GM04504 (cell line): ENCODE measurements around the gene CLIC2.
"Not testable (repeated sequence)": the region's sequence is repeated elsewhere in the genome, so short reads cannot be mapped to it uniquely, and the experiment has no call there.

ENCODE experiments used
- DNase-seq: peaks from one replicate; pipeline ENCODE4 v3.0.0-alpha.2; 2012; ENCODE audit warnings: low read depth

The CLIC2 gene

DNA sequence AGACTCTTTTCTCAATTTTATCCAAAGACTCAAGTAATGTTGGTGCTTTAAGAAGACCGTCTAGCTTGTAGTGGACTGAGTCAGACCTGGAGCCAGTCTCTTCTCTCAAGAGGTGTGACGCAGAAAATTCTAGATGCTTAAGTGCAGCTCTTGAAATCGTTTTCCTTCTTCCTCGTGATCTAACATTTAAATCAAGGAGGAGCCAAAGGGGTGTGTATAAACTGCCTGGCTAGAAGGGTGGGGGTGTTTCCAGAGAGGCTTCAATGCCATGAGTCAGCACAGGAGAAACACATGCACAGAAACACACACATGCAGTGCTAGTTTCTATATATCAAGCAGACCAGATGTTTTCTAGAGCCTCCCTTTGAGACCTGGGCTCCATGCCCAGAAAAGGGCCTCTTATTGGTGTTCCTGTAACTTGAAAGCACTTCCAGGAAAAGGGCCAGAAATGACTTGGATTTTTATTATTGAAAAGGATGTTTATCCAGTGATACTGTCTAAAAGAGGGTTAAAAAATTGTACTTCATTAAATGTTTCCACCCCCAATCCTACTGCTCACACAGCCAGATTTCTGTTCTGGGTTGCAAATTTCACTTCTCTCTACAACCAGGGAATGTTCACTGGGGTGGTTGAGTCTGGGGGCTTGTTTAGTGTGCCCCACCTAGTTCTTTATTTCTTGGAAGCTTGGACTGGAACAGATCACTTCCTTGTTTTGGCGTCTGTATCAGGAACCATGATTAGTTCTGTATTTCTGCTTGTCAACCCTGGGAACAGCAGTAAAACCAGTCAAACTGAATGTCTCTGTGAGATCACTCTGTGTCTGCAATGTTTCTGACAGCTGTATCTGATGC is at the start of gene CLIC2:
Gene CLIC2, minus strand, starts transcription at position 129 of the 851 bp plus-strand sequence. CDS start 187 bp downstream, outside the sequence.
- peak; percentile 53 for DNase-seq

DNA sequence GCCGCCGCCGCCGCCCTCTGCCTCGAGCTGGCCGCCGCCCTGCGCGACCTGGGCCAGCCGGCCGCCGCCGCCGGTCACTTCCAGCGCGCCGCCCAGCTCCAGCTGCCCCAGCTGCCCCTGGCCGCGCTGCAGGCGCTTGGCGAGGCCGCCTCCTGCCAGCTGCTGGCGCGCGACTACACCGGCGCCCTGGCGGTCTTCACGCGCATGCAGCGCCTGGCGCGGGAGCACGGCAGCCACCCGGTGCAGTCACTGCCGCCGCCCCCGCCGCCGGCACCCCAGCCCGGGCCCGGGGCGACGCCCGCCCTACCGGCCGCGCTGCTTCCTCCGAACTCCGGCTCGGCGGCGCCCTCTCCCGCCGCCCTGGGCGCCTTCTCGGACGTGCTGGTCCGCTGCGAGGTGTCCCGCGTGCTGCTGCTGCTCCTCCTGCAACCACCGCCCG is 48.1 kb upstream of the CLIC2 start:
- not testable (repeated sequence) for DNase-seq

DNA sequence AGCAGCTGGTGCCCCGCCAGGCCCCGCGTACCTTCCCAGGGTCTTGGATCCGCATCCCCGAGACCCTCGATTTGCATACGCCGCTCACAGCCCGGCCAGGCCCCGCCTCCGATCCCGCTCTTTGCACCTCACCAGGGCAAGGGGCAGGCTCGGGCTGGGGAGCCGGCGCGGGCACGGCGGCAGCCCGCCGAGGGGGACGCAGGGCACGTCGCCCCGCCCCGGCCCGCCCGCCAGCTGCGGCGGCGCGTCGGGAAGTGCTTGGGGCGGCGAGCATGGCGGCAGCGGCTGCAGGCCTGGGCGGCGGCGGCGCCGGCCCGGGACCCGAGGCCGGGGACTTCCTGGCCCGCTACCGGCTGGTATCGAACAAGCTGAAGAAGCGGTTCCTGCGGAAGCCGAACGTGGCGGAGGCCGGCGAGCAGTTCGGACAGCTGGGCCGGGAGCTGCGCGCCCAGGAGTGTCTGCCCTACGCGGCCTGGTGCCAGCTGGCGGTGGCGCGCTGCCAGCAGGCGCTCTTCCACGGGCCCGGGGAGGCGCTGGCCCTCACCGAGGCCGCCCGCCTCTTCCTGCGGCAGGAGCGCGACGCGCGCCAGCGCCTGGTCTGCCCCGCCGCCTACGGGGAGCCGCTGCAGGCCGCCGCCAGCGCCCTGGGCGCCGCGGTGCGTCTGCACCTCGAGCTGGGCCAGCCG is 47.6 kb upstream of the CLIC2 start, which contains the start of gene F8A2:
Gene F8A2, plus strand, starts transcription at position 253 of the 686 bp plus-strand sequence. Its CDS starts 20 bp downstream, at position 273.
- not testable (repeated sequence) for DNase-seq

DNA sequence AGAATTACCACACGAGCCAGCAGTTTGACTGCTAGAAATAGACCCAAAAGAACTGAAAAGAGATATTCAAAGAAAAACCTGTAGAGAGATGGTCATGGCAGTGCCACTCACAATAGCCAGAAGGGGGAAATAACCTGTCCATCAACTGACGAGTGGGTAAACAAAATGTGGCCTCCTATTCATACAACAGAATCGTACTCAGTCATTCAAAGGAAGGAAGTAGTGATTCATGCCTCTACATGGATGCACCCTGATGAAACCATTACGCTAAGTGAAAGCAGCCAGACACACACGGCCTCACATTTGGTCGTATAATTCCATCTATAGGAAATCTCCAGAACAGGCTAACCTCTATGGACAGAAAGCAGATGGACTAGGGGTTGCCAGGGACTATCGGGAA is 45.4 kb upstream of the CLIC2 start:
- DNase-seq, result not testable (repeated sequence)

DNA sequence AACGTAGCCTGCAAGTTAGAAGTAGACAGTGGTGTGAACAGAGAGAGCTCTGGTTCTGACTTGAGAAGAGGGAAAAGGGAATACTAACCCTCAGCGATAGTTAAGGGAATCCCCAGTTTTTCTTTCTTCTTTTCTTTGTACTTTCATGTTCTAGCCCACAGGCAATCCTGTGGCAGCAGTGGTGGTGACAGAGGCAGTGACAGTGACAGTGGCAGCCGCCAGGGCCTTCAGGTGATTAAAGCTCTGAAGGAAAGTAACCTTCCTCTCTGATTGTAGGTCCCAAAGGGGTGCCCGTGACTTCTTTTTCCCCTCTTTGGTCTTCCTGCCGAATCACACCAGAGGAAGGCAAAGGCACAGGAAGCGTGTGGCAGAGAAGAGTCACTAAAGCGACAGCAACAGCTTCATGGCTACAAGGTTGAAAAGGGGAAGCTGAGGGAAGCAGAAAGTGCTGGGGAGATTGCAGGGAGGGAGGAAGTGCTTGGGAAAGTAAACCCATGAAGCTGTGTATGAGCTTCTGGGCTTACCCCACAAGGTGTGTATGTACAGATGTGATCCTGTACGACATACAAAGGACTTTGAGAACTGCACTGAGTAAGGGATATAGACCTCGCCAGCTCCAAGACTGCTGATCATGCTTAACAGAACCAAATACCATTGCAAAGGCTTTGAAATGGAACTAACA is 39.5 kb upstream of the CLIC2 start:
- DNase-seq, result not testable (repeated sequence)

DNA sequence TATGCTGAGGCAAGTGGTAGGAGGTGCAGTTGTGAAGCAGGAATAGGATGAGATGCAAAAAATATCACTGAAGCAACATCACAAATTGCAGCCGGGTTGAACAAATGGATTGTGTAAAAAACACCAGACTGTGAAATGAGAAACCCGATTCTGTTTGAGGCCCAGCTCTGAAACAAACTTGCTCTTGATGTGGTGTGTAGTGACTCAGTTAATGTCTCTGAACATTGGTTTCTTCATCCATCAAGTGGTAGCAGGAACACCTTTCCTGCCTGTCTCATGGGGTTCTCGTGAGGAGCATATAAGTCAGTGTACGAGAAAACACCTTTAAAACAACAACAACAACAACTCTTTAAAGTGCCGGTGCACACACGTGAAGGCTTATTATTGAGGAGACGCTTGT is 29.3 kb upstream of the CLIC2 start:
- DNase-seq, result not testable (repeated sequence)

DNA sequence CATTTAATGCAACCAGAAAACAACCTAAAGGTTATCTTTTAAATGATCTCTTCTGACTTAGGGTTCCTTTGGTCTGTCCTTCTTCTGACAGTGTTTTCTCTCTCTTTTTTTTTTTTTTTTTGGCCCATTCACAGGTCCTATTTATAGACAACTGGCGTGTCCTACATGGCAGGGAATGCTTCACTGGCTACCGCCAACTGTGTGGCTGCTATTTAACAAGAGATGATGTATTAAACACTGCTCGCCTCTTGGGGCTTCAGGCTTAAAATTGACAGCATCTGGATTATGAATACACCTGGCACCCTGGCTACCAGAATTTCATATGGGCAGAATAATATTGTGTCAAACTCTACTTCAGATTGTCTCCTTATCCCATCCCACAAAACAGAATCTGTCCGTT is 15.0 kb upstream of the CLIC2 start:
- not testable (repeated sequence) for DNase-seq

DNA sequence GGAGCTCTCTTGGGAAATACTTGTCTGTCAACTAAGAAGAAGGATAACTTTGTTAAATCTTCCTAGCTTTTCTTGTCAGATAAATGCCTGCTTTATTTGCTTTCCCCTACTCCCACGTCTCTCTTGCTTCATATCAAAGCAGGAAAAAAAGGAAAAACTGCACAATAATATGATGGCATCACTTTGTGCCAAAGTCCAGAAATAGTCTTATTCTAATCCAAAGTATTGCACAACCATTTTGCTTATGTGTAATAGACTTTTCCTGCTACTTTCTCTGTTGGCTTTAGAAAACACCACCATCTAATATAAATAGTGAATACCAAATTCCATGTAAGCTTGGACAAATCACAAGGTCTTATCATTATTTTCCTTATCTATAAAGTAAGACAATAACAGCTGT is 11.3 kb upstream of the CLIC2 start:
- not testable (repeated sequence) for DNase-seq

DNA sequence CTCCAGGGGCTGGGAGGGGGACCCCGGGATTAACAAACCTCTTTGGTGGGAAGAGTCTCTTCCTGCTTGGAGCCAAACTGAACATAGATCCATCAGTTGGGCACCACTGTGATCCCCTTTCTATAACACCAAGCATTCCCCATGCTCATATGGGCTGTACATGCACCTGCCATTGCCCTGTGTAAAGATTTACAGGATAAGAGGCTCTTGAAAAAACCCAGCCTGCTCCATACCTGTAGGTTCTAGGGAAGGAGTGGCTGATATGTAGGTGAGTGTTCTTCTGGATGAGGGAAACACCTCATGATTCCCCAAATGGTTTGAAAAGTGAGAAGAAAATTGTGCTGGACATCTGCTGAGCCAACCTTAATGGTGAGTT is 911 bp upstream of the CLIC2 start:
- not testable (repeated sequence) for DNase-seq

DNA sequence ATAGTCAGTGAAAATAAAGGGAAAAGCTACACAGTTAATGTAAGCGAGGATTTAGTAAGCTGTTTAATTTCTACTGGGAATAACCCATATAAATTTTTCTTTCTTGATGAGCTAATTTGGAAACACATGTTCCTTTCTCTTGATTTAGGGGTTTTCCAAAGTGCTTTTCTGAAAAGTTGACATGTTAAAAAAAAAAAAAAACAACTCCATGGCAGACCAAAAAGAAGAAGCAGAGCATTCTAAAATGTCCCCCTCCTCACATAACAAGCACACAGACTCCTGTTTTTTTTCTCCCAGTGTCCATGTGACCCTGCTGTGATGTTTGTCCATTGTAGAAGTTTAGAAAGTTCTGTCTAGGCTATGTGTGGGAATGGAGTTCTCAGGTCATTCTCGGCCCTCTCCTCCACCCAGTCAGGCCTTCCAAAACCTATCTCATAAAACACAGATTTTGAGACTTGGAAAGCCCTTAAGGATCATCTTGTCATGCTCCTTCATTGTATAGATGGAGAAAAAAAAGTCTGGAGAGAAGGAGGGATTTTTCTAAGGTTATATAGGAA is 792 bp downstream of the CLIC2 start:
- no peak for DNase-seq

DNA sequence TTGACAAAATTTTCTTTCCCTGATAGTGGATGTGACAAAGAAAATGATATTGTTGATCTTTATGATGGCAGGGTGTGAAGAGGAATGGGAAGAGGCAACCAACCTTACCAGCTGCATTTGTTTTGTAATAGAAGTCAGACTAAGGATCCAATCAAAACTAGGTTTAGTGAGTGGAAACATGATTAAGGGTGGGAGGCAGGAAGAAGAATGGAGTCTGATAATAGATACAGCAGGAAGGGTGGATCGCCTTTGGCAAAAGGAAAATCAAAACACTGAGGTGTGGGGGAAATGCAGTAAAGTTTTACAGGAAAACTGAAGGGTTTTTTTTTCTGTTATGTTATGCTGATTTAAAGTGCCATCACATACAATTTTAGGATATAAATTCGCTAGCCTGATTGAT is 3.4 kb downstream of the CLIC2 start:
- DNase-seq, result no peak

DNA sequence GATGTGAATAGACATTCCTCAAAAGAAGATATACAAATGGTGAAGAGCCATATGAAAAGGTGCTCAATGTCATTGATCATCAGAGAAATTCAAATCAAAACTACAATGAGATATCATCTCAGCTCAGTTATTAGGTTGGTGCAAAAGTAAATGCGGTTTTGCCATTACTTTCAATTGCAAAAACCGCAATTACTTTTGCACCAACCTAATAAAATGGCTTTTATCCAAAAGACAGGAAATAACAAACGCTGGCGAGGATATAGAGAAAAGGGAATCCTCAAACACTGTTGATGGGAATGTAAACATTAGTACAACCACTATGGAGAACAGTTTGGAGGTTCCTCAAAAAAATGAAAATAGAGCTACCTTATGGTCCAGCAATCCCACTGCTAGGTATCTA is 5.1 kb downstream of the CLIC2 start:
- DNase-seq, result no peak

DNA sequence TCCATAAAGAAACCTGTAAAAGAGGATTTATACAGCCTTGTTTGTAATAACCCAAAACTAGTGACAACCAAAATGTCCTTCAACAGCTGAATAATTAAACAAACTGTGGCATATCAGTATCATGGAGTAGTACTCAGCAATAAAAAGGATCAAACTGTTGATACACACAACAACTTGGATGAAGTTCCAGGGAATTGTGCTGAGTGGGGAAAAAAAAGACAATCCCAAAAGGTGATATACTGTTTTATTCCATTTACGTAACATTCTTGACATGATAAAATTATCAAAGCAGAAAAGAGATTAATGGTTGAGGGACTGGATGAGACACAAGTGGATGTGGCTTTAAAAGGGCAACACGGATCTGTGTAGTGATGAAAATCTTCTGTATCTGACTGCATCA is 7.8 kb downstream of the CLIC2 start:
- DNase-seq, result no peak

DNA sequence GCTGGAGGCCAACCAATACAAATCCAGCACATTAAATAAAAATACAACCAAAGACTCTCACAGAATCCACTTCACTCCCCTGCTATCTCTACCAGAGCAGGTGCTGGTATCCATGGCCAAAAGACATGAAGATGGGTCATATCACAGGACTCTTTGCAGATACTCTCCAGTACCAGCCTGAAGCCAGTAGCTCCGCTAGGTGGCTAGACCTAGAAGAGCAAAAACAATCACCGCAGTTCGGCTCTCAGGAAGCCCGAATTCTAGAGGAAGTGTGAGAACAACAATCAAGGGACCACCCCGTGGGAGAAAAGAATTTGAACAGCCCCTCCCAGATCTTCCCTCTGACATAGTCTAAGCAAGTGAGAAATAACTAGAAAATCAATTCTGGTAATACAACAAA is 20.2 kb downstream of the CLIC2 start:
- no peak for DNase-seq

DNA sequence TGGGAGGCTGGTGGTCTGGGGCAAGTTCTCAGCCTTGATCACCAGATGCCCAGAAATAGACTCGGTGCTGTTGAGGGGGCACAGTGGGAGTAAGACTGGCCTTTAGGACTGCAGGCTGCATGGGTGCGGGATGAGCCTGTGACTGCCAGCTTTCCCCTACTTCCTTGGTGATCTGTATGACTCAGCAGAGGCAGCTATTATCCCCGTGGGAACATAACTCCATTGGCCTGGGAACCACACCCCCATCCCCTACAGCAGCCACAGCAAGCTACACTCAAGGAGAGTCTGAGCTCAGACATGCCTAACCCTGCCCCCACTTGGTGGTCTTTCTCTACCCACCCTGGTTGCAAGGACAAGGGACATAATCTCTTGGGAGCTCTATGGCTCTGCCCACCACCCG is 20.6 kb downstream of the CLIC2 start:
- DNase-seq, result no peak

DNA sequence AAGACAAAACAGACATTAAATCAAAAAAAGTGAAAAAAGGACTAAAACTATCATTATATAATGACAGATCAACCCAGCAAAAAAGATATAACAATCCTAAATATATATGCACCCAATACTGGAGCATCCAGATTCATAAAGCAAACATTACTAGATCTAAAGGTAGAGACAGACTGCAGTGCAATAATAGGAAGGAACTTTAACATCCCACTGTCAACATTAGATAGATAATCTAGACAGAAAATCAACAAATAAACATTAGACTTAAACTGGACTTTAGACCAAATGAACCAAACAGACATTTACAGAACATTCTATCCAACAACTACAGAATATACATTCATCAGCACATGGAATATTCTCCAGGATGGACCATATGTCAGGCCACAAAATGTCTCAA is 40.6 kb downstream of the CLIC2 start:
- DNase-seq, result no peak

DNA sequence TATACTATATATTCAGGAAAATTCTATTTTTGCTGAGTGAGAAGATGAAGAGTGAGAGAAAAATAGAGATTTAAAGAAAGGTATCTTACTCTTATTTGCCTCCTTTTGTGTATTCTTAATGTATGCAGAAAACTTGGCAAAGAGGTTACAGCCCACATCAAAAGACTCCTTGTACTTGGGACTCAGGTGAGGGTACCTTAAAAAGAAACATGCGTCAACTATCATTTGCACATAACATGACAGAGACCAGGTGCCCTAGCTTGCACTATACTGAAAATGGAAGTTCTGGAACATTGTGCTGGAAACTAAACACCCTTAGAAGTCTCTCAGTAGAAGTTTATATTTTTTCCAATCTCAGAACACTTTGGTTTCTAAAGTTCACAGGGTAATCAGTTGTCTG is 54.5 kb downstream of the CLIC2 start:
- DNase-seq, result no peak

DNA sequence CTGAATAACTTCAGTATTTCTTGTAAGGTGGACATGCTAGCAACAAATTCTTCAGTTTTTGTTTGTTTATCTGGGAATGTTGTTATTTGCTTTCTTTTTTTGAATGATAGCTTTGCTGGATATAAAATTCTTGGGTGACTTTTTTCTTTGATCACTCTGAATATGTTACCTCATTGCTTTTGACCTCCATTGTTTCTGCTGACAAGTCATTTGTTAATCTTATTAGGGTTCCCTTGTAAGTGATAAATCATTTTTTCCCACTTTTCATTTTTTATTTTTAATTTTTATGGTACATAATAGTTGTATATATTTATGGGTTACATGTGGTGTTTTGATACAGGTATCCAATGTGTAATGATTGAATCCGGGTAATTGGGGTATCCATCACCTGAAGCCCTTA is 63.4 kb downstream of the CLIC2 start:
- no peak for DNase-seq

DNA sequence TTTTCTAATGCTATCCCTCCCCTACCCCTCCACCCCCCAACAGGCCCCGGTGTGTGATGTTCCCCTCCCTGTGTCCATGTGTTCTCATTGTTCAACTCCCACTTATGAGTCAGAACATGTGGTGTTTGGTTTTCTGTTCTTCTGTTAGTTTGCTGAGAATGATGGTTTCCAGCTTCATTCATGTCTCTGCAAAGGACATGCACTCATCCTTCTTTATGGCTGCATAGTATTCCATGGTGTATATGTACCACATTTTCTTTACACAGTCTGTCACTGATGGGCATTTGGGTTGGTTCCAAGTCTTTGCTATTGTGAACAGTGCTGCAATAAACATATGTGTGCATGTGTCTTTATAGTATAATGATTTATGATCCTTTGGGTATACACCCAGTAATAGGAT is 66.4 kb downstream of the CLIC2 start:
- not testable (repeated sequence) for DNase-seq

DNA sequence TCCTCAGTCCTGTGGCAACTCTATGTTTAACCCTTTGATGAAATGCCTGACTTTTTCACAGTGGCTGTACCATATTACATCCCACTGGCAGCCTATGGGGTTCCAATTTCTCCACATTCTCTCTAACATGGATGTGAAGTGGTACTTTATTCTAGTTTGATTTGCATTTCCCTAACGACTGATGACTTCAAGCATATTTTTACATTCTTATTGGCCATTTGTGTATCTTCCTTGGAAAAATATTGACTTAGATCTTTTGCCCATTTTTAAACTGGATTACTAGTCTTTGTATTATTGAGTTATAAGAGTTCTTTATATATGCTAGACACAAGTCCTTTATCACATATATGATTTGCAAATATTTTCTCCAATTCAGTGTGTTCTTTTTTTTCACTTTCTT is 68.0 kb downstream of the CLIC2 start:
- no peak for DNase-seq

DNA sequence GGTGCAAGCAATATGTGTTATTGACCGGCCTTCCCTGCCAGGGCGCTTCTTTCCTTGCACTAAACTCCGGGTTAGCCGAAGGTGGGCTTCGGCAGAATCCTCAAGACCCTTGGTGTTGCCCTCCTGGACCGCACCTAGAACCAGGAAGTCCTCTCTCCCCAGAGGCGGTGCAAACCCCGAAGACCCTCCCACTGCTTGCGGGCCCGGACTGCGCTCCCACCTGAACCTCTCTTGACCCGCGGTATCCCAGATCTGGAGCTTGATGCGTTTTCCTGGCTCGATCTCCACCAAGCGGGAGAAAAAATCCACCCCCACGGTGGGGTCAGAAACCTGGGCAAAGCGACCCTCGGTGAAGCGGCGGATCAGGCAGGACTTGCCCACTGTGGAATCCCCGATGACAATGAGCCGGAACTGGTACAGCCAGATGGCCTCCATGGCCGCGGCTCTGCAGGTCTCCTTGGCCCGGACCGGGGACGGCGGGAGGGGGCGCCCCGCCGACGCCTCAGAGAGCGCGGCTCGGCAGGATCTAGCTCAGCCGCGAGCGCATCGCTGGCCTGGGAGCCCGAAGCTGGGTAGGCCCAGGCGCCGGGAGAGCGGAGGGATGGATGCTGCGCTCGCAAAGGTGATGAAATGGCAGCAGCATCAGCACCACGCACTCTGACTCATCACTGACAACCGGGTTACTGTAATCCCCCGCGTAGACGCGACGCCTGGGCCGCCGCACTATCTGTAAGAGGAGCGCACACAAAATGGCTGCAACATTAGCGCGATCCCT is 70.4 kb downstream of the CLIC2 start, which contains the start of gene RAB39B:
Gene RAB39B, minus strand, starts transcription at position 638 of the 775 bp plus-strand sequence. Its CDS starts 203 bp downstream, at position 435.
- DNase-seq, result peak; percentile 15
